ENCODE data around the gene SLC25A21.
"Not testable (repeated sequence)": the region's sequence is repeated elsewhere in the genome, so short reads cannot be mapped to it uniquely, and the experiment has no call there.

Gene SLC25A21

GRCh38 chr14:36750244-36750643, 422.2 kb downstream of the SLC25A21 start:
- DNase-seq = no peak

- DNase-seq = no peak
Observed at GRCh38 chr14:36748610-36749213, 423.7 kb downstream of the SLC25A21 start.

DNA sequence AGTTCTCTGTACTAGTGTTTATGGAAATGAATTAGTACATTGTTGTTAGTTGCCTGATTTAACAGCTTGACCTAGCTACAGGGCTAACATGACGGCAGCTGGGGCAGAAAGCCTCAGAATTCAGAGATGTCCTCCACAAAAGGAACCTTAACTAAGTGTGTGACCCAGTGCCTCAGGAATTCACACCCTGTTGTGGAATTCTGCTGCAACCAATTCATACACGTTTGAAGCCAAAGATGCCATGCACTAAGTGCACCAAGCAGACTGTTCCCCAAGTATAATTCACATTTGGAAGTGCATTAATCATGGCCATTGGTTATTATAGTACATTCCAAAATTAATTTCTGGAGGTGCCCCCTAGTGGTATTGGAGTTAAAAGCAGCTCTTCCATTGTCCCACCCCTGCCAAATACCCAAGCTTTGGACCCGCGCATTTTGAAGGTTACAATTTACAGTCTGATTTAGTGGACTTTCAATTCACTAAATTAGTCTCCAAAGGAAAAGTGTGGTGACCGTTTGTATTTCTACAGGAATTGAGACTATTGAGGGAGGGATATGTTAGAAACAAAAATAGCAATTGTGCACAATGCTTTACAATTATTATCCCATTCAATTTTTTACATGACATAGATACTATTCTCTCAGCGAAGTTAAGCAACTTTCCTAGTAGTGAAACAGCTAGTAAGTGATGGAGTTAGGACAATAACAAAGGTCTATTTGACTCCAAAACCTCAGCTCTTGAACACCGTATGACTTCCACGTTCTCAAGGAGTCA, 424.8 kb downstream of the SLC25A21 start:
- no peak for DNase-seq

DNA sequence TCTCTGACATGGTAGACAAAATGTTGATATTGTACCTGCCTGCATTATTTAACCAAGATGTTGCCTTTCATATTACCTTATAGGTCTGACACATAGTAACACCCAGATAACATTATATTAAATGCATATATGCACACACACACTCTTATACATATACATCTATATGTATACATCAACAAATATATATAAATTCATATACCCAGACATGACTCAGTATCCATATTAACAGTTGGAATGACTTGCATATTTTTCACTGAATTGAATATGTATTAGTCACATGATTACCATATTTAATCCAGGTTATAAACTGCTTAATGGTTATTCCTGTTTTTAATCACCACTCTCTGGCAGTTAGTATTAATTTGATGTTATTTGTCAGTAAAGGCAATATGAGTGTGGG, 425.5 kb downstream of the SLC25A21 start:
- no peak for DNase-seq

DNA sequence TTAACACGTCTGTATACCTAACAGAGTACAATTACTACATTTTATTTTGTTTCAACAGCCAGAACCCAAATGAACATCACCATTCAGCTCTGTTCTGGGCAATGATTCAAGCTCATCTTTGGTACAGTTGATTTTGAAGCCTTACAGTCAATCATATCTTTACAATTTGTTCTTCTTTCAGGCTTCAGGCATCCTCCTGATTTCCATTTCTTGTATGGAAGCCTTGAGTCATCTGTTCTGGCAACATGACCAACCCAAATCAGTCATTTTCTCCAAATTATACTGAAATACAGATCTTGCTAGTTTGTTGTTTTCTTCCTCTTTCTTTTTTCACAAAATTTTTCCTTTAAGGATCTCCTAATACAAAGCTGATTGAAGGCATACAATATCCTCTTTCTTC, 430.5 kb downstream of the SLC25A21 start:
- DNase-seq = no peak

- no peak for DNase-seq
Observed at GRCh38 chr14:36738269-36738668, 434.1 kb downstream of the SLC25A21 start.

DNA sequence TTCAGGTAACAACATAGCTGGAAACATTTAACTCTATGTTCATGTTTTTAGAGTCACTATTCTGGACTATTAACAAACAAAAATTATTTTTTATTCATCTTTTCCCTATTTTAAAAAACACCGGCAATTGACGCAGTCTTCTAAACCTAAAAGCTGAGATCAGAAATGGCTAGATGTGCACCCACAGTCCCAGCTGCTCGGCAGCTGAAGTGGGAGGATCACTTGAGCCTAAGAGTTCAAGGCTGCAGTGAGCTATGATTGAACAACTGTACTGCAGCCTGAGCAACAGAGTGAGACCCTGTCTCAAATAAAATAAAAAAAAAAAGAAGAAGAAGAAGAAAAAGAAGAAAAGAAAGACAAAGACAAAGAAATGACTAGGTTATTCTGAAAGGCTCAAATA, 446.3 kb downstream of the SLC25A21 start:
- no peak for DNase-seq

GRCh38 chr14:36724162-36724561, 448.2 kb downstream of the SLC25A21 start:
- DNase-seq = no peak

- DNase-seq = no peak
Observed at GRCh38 chr14:36723530-36723929, 448.9 kb downstream of the SLC25A21 start.

- DNase-seq = no peak
Observed at GRCh38 chr14:36721877-36722276, 450.5 kb downstream of the SLC25A21 start.

DNA sequence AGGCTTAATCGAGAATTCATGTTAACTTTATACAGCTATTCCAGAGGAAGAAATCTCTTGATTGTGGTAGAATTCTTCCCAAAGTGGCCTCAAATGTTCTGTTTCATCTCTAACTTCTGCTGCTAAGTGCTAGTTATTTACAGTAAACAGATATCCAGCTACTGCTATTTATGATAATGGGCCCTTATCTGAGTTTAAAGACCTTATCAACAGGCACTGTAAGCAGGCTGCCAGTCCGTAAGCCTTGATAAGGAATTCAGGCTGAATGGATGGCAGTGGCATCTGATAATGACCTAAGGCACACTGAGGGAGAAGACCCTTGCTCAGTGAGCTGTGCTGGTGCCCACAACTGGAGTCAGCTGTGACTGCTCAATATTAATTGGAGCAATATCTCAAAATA, 451.7 kb downstream of the SLC25A21 start:
- DNase-seq = no peak

DNA sequence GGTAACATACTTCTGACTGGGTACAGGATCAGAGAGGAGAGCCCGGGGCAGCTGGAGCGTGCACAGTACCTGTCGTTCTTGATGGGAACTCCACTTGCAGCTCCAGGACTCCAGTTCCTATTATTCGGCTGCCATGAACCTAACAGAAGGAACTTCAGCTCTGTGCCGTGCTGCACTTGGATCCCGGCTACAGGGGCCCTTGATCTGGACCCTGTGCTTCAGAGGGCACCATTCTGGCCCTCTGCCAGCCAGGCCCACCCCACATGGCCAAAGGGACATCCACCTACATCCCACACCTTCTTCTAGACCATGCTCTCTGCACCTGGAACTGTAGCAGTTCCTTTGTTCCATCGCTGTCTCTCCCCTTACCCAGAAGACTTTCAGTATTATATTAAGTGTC, 452.6 kb downstream of the SLC25A21 start:
- no peak for DNase-seq

DNA sequence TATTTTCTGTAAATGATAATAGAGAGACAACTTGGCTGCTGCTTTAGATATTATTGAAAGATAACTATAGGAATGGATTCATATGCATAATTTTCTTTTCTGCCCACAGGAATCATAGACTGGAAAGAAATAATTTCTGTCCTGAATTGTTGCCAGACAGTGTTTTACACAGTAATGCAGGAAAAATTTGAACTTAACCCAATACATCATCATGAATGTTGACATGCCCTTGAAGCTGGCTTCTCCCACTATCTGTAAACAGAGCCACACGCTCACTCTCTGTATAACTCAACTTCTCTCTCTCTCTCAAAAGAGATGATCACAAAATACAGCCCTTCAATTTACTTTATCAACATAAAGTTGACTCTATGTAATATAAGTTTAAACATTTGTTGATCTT, 454.2 kb downstream of the SLC25A21 start:
- DNase-seq = no peak

DNA sequence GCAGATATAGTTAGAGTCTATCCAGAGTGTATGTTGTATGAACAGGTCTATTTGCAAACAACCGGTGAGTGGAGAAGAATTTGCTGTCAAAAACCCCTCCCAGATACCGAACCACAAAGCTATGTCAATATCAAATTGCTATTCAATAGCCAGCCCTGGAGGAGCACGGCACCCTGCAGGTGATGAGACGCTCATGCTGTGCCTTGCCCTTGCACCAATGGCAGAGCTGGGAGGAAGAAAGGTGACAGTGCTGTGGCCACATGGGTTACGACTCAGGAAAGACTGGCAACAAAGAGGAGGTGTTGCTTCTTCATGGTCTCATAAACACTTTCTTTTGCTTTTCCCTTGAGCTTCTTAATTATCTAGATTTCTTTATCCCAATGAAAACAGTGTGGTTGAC, 455.0 kb downstream of the SLC25A21 start:
- no peak for DNase-seq

GRCh38 chr14:36716614-36717184, 455.7 kb downstream of the SLC25A21 start:
- no peak for DNase-seq

- DNase-seq = no peak
Observed at GRCh38 chr14:36713960-36714703, 458.3 kb downstream of the SLC25A21 start.

DNA sequence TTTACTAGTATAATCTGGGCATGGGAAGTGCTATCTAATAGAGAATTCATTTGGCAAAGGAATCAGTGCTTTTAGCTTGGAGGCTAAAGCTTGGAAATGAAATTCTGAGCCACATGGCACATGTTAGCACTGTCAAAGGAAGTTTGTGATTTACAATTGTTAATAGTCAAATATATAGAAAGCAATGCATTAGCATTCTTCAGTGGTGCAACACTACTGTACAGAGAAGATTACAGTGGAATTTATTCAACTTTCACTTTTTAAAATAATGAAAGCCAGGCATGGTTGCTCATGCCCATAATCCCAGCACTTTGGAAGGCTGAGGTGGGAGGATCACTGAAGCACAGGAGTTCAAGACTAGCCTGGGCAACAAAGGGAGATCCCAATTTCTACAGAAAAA, 464.8 kb downstream of the SLC25A21 start:
- no peak for DNase-seq

DNA sequence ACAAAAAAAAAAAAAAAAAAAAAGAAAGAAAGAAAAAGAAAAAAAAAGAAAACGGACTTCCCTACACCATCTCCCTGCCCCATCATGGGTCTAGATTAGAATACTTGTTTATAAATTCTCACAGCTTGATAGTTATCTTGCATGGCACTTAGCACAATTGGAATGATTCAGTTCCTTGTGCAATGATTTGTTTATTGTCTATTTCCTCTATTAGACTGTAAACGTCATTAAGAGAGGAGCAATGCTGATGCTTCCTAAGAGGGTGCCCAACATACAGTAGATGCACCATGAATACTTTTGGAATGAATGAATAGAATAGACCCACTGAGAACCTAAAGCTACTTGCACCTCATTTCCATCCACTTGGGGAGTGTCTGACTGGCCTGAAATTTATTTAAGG, 469.9 kb downstream of the SLC25A21 start:
- no peak for DNase-seq

DNA sequence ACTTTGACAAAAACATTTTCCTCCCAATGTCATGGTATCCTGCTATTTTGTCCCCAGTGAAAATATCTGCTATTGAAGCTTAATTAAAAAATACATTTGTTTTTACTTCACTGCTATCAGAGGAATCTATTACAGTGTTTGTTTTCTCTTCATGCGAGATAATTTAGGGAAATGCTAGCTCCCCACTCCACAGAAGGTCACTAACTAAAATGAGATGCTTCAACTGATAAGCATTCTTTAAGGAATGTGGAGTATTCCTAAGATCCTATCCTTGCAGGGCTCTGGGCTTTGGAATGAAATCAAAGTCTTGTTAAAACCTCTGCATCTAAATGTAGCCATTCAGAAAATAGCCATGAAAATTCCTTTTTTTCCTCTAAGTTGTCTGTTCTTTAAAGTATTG, 471.3 kb downstream of the SLC25A21 start:
- DNase-seq = no peak

GRCh38 chr14:36700651-36701050, 471.8 kb downstream of the SLC25A21 start:
- DNase-seq = no peak

DNA sequence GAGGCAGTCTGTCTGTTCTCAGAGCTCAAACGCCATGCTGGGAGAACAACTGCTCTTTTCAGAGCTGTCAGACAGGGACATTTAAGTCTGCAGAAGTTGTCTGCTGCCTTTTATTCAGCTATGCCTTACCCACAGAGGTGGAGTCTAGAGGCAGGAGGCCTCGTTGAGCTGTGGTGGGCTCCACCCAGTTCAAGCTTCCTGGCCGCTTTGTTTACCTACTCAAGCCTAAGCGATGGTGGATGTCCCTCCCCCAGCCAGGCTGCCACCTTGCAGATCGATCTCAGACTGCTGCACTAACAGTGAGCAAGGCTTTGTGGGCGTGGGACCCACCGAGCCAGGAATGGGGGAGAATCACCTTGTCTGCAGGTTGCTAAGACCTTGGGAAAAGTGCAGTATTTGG, 473.0 kb downstream of the SLC25A21 start:
- not testable (repeated sequence) for DNase-seq

DNA sequence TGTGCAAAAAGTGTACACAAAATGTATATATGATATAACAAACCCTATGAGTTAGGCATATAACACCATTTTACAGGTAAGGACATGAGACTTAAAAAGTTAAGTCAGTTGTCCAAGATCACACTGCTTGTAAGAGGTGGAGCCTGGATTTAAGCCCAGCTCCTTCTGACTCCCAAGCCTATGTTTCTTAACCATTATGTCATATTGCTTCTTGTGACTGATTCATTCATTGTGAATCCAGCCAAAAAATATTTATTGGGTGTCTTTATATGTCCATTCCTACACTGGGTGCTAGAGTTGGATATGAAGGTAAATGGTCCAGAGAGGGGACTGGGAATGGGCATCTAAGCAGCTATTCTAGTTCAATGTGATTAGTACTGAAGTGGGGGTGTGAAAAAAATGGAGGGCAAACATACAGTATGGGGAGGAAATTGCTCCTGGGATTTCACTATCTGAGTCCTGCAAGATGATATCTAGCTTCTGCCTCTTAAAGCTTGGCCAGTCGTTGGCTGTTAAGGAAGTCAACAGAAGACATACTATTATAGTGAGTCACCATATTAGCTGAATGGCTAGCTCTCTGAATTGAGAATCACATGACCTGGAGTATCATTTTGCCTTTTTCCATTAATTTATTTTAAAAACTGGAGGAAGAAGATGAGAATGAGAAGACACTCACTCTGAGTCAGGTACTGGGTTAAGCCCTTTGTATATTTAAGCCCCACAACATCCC, 481.9 kb downstream of the SLC25A21 start:
- no peak for DNase-seq

GRCh38 chr14:36684946-36685345, 487.5 kb downstream of the SLC25A21 start:
- no peak for DNase-seq
